MM.1S (cell line): ENCODE results near the gene NFAM1.

Experiments
- EZH2 ChIP-seq: fragments of 300-600 bp; sonication (generic); optimal IDR thresholded peaks from 2 replicates; pipeline ENCODE3; 2017; ENCODE audit warnings: low read depth, mild to moderate bottlenecking, antibody characterized with exemption, low read length, mixed read lengths
- EZH2phosphoT487 ChIP-seq: fragments of 300-600 bp; sonication (generic); IDR thresholded peaks from 2 replicates; pipeline ENCODE4 v1.6.1; 2018; ENCODE audit warnings: antibody characterized with exemption, low read length
- TF ChIP-seq, protein P1 (sequence below): fragments of 300-600 bp; sonication (generic); IDR thresholded peaks from 2 replicates; pipeline ENCODE4 v1.5.1; 2016; ENCODE audit warnings: antibody characterized with exemption, low read length, mixed read lengths

GRCh38 chr22:42414565-42415303, 17.5 kb downstream of the NFAM1 start:
- TF ChIP-seq, protein P1, sequence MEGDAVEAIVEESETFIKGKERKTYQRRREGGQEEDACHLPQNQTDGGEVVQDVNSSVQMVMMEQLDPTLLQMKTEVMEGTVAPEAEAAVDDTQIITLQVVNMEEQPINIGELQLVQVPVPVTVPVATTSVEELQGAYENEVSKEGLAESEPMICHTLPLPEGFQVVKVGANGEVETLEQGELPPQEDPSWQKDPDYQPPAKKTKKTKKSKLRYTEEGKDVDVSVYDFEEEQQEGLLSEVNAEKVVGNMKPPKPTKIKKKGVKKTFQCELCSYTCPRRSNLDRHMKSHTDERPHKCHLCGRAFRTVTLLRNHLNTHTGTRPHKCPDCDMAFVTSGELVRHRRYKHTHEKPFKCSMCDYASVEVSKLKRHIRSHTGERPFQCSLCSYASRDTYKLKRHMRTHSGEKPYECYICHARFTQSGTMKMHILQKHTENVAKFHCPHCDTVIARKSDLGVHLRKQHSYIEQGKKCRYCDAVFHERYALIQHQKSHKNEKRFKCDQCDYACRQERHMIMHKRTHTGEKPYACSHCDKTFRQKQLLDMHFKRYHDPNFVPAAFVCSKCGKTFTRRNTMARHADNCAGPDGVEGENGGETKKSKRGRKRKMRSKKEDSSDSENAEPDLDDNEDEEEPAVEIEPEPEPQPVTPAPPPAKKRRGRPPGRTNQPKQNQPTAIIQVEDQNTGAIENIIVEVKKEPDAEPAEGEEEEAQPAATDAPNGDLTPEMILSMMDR: no peak
- TF ChIP-seq EZH2 (no peak), EZH2phosphoT487 (no peak)
